ENCODE measurements around the gene NTHL1. TPM values are rescaled to one million over a fixed set of nuclear protein-coding genes. Genes with fewer than 3 reads are reported as not detected.

The NTHL1 gene
- polyA plus RNA-seq, 3 donors = 9.2 to 22.4 (median 9.6) TPM

DNA sequence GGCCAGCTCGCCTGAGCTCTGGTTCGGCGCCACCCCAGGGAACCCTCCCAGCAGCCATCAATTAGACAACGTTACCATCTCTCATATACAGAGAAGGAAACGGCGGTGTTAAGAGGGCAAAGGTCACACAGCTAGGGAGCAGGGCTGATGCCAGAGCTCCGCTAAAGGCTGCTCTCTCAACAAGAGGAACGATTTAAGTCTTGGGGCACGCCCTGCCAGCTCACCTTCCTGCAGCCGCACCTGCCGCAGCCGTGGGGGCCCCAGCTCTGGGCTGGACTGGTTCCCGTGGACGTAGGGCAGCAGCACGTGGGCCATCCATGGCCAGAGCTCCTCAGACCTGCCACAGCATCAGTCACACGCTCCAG is 44.6 kb upstream of the NTHL1 start:
- Mint-ChIP-seq H3K4me1 (no peaks in the 10 kb centered on the region), H3K36me3 (peaks cover 28 to 64% of the 10 kb centered on the region in 2 donors), H3K27me3 (ENCODE audit: low read depth in 3 of 3) (no peaks in the 10 kb centered on the region), H3K4me3 (no peak overlapping the region), H3K27ac (no peak overlapping the region), H3K9me3 (peaks cover 0 to 2% (median 0%) of the 10 kb centered on the region in 7 donors)
- Histone ChIP-seq H3K9me3 (replicated peaks in 1 of 2; ENCODE audit: control insufficient read depth in 1 of 2, insufficient read depth in 1 of 2, low read length in 2 of 2) (no peaks in the 10 kb centered on the region), H3K9ac (ENCODE audit: insufficient read depth, low read length, poor library complexity, severe bottlenecking) (no peak overlapping the region), H2AFZ (ENCODE audit: insufficient read depth, low read depth, low read length, poor library complexity, severe bottlenecking) (no peak overlapping the region), H4K20me1 (ENCODE audit: insufficient read depth, low read length) (no peaks in the 10 kb centered on the region), H3K27ac (ENCODE audit: low read depth in 1 of 2, low read length in 2 of 2) (no peak overlapping the region), H3K27me3 (ENCODE audit: control insufficient read depth in 2 of 2, insufficient read depth in 2 of 2, low read length in 2 of 2) (no peaks in the 10 kb centered on the region), H3K4me1 (ENCODE audit: control insufficient read depth in 1 of 2, insufficient read depth in 2 of 2, low read length in 2 of 2) (no peaks in the 10 kb centered on the region), H3K4me2 (replicated peaks; ENCODE audit: extremely low read depth, low read length, poor library complexity, severe bottlenecking) (no peak overlapping the region), H3K36me3 (replicated peaks in 1 of 2; ENCODE audit: control insufficient read depth in 1 of 2, insufficient read depth in 2 of 2, low read length in 2 of 2) (peaks cover 48 to 49% of the 10 kb centered on the region in 2 donors), H3K79me2 (ENCODE audit: insufficient read depth, low read length) (no peaks in the 10 kb centered on the region), H3K4me3 (replicated peaks in 1 of 3; ENCODE audit: low read depth in 2 of 3, low read length in 3 of 3) (no peak overlapping the region)
- TF ChIP-seq CTCF (IDR thresholded peaks at IDR 0.05) = no peak
- no peak for DNase-seq
- WGBS (ENCODE audit: insufficient coverage) = 93% methylated on average over 16 of the region's 16 CpGs
- intact Hi-C loops (cut with micrococcal nuclease) = no loop called here

- 97% methylated on average over 47 of the region's 49 CpGs for WGBS (ENCODE audit: insufficient coverage)
- no peaks in the 10 kb centered on the region for H4K20me1 ChIP-seq (ENCODE audit: insufficient read depth, low read length)
- Mint-ChIP-seq H3K4me3 (no peak overlapping the region), H3K9me3 (peaks cover 0 to 2% (median 0%) of the 10 kb centered on the region in 7 donors), H3K27me3 (ENCODE audit: low read depth in 3 of 3) (no peaks in the 10 kb centered on the region), H3K27ac (no peak overlapping the region), H3K4me1 (no peaks in the 10 kb centered on the region), H3K36me3 (peaks cover 33 to 64% of the 10 kb centered on the region in 2 donors)
- H3K27me3 ChIP-seq (ENCODE audit: control insufficient read depth in 2 of 2, insufficient read depth in 2 of 2, low read length in 2 of 2) = no peaks in the 10 kb centered on the region
- TF ChIP-seq CTCF (IDR thresholded peaks at IDR 0.05) = no peak
- no peaks in the 10 kb centered on the region for H3K9me3 ChIP-seq (replicated peaks in 1 of 2; ENCODE audit: control insufficient read depth in 1 of 2, insufficient read depth in 1 of 2, low read length in 2 of 2)
- H3K4me1 ChIP-seq (ENCODE audit: control insufficient read depth in 1 of 2, insufficient read depth in 2 of 2, low read length in 2 of 2) = no peaks in the 10 kb centered on the region
- peaks cover 51 to 53% of the 10 kb centered on the region in 2 donors for H3K36me3 ChIP-seq (replicated peaks in 1 of 2; ENCODE audit: control insufficient read depth in 1 of 2, insufficient read depth in 2 of 2, low read length in 2 of 2)
- intact Hi-C loops (cut with micrococcal nuclease) = no loop called here
- no peaks in the 10 kb centered on the region for H3K79me2 ChIP-seq (ENCODE audit: insufficient read depth, low read length)
- H3K4me3 ChIP-seq (replicated peaks in 1 of 3; ENCODE audit: low read depth in 2 of 3, low read length in 3 of 3) = no peak overlapping the region
- H3K27ac ChIP-seq (ENCODE audit: low read depth in 1 of 2, low read length in 2 of 2) = no peak overlapping the region
- H3K9ac ChIP-seq (ENCODE audit: insufficient read depth, low read length, poor library complexity, severe bottlenecking) = no peak overlapping the region
- no peak for DNase-seq
- H2AFZ ChIP-seq (ENCODE audit: insufficient read depth, low read depth, low read length, poor library complexity, severe bottlenecking) = no peak overlapping the region
- no peak overlapping the region for H3K4me2 ChIP-seq (replicated peaks; ENCODE audit: extremely low read depth, low read length, poor library complexity, severe bottlenecking)
Observed at GRCh38 chr16:2091547-2092255, 44.1 kb upstream of the NTHL1 start.
